ENCODE results near the gene TCF12.

Gene TCF12

DNA sequence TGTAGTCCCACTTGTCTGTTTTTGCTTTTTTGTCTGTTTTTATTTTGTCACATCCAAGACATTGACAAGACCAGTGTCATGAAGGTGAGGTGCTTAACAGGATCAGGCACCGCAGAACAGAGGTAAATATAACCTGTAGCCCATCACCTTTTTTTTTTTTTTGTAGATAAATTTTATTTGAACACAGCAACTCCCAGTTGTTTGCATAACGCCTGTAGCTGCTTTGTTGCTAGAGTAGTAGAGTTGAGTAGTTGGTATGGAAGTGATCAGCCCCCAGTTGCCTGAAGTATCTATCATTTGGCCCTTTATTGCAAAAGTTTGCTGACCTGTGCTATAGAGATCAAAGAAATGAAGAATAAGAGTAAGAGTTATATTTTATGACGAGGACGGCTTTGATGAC lies 135.0 kb downstream of the TCF12 start:
- DNase-seq (ENCODE audit: low spot score): no peak

DNA sequence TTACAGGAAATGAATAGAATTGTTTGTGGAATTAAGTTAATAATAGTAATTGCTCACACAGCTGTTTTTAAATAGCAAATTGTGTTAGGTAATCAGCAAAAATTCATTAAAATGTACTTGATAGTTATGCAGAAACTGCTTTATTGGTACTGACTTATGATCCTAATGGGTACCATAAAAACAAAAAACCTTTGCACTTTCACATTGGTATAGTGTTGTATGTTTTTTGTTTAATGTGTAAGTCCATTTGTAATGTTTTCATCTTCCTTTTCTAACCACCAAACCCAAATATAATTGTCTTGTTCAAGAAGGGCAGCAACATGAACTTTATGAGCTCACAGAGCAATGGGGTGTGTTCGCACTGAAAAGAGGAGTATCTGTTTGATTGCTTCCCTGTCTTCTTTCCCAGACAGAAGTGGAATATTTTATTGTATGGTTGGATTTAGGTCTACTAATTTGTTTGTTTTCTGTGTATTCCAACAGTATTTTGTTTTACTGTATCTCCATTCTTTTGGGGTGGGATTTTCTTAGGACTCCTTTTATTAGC lies 135.8 kb downstream of the TCF12 start:
- no peak for DNase-seq (ENCODE audit: low spot score)

DNA sequence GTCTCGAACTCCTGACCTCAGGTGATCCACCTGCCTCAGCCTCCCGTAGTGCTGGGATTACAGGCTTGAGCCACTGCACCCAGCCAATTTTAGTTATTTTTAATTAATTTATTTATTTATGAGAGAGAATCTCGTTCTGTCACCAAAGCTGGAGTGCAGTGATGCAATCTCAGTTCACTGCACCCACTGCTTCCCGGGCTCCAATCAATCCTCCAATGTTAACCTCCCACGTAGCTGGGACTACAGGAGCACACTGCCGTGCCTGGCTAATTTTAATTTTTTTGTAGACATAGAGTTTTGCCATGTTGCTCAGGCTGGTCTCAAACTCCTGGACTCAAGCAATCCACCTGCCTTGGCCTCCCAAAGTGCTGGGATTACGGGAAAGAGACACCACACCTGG lies 137.9 kb downstream of the TCF12 start:
- no peak for DNase-seq (ENCODE audit: low spot score)

DNA sequence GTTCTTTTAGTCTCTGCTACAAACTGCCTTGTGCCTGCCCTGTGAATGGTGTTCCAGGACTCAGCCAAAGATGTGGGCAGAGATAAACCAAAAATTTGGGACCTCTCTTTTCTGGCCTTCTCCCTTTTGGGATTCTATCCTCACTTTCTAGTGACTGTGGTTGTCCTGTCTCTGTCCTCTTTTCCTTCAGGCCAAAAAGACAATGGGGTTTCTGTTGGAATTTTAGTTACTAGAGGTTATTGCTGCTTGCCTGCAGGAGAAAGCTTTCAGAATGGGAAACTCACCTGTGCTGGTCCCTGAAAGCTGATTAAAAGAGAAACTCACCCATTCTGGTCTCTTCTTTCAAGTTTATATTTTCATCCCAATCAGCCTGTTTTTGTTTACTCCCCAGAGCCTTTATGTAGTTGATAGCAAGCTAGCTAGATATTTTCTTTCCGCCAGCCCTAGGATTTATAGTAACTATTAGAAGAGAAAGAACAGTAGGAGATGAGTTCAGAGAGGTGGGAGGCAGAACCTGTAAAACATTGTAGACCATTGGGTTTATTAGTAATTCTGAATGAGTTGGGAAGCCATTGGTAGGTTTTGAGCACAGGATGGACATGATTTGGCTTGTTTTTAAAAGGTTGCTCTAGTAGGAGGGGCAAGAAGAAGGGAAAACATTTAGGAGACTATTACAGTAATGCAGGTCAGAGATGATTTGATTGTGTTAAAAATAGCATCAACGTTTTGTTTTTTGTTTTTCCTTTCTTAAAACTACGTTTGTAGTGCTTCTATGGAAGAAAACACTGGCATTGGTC lies 138.9 kb downstream of the TCF12 start:
- DNase-seq (ENCODE audit: low spot score): no peak

DNA sequence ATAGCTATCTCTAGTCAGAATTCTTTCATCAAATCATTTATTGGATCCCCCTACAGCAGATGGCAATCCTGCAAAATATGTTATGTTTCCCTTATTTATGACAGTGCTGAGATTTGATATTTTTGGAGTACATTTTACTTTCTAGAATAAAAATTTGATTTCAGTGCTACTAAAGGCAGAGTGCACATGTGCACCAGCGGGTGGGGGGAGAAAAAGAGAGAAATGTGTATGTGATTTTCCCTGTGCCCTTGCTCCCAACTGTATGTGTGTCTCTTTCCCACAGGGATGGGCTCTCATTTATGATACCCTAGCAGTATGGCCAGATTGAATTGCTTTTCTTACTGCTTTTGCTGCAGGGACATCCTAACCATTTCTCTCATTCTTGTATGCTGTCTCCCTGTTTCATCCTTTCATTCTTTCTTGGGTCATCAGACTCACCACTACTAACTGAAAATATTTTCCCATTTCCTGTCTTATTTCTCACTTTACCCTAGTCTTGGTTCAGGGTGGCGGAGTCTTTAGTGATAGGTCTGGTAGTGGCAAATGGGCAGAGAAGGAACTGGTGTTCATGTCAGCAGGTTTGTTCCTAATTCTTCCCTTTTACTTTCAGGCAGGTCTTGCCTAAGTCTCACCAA lies 140.7 kb downstream of the TCF12 start:
- DNase-seq (ENCODE audit: low spot score): no peak

DNA sequence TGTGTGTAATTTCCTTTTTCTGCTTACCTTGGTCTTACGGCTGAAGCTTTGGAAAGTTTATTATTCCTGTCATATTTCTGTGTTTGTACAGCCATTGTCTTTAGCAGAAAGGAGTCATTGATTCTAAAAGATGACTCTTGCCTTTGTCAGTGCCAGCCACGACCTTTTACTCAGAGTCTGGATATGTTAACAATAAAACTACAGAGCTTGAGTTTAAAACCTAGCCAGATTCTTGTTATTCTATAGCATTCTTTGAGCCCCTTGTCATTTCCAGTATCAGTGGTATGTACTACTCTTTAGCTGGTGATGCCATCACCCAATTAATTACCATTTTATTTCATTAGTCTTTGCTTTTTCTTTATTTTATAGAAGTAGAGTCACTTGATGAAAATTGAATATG lies 142.4 kb downstream of the TCF12 start:
- DNase-seq (ENCODE audit: low spot score): no peak

DNA sequence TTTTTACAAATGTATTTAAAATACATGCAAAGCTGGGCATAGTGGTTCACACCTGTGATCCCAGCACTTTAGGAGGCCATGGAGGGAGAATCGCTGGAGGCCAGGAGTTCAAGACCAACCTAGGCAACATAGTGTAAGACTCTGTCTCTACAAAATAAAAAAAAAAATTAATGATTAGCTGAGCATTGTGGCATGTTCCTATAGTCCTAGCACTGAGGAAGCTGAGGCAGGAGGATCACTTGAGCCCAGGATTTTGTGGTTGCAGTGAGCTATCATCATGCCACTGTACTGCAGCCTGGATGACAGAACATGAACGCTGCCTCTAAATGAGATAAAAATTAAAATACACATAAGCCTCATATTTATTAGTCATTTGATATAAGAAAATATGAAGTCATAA lies 142.8 kb downstream of the TCF12 start:
- no peak for DNase-seq (ENCODE audit: low spot score)

DNA sequence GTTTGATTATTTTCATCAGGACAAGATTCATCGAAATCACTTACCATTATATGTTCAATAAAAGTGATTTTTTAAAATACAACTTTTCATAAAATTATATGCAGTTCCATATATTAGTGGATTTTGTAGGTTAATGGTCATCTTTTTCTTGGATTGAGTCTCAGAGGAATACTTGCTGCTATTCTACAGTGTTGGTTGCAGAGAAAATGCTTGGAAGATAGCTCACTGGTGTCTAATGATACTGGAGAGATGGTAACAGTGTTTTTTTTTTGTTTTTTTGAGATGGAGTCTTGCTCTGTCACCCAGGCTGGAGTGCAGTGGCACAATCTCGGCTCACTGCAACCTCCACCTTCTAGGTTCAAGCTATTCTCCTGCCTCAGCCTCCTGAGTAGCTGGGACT lies 143.3 kb downstream of the TCF12 start:
- no peak for DNase-seq (ENCODE audit: low spot score)

DNA sequence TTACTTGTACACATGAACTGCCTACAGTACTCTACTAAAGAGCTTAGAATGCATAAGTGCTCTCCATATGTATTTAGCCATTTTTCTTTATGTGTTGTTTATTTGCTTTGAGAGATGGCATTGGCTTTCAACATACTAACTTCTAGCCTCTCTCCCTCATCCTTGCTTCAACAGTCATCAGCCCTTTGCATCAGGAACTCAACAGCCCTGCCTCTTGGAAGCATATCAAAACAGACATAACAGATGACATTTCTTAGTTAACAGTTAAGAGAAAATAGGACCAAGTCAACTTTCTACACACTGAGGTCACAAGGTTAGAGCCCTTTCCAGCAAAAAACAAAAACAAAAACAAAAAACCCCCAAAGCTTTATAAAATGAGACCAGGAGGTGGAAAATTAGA lies 145.6 kb downstream of the TCF12 start:
- DNase-seq (ENCODE audit: low spot score): no peak

DNA sequence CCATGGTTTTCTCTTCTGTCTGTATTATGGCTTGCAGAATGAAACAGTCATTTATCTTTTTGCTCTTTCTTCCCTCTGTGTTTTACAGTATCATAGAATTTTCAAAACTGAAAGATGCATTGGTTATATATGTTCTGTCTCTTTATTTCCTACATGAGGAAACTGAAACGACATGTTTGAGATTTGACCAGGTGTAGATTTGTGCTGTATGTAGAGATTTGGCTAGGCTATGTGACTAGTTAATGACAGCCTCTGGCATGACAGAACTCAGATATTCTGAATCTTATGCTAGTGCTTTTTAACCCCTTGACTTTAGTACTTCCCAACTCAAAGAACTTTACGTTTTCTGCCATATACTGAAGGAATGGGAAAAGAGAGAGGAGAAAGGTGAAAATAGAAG lies 151.0 kb downstream of the TCF12 start:
- DNase-seq (ENCODE audit: low spot score): no peak

DNA sequence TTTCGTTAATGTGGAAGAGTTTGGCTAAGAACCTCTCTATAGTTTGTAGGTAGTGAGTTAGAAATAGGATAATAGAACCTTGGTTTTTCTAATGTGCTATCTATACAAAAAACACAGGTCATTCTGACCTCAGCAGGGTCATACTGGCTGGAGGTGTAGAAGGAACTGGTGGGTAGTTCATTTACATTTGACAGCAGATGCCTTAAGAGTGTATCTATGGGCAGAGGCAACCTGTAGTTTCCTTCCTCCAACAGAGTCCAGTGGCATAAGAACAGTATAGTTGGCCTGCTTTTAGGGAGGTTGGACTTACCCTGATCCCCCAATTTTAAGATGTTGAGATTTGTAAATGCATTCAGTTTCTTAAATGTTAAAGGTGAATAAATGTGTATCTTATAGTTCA lies 152.2 kb downstream of the TCF12 start:
- DNase-seq (ENCODE audit: low spot score): no peak

DNA sequence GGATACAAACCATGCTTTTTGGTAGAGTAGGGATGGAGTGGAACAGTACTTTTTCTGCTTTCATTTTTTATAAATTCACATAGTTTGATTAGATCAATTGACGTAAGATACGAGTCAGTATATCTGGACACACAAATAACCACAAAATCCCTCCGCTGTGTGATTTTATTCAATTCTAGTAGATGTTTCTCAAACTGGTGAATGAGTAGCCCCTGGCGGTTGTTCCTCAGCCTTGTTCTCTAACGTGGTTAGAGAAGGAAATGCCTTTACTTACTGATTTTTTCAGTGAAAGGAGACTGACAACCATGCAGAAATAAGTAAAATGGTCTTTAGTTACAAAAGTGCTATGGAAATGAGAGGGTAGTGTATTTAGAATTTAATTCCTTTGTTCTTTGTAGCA lies 161.0 kb downstream of the TCF12 start:
- DNase-seq (ENCODE audit: low spot score): no peak

DNA sequence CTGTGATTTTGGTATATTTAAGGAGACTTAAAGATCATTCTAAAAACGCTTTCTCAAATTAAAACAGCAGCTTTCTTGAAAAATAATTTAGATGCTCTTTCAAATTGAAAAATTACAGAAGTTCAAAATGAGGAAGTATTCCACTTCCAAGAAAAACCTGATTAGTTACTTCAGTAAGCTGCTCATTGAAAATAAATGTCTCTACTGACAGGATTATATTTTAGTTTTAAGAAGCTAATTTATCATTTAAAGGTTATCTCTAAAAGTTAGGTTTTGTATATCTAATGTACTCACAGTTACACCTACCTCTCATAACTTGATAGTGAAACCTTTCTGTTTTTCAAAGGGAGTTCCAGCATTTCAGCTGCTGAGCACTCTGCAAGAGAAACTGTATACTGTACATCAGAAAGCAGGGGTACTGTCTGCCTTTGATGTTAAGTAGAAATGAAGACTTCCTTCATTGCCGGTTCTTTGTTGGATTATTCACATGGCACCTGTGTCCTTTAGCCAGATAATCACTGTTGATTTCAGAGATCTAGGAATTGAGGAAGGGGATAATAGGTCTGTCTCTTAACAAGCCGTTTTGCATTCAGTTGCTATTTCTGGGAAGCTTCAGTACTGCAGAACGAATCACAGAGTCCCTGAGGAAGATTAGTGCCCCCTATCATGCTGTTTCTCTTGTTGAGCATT lies 161.6 kb downstream of the TCF12 start:
- no peak for DNase-seq (ENCODE audit: low spot score)

DNA sequence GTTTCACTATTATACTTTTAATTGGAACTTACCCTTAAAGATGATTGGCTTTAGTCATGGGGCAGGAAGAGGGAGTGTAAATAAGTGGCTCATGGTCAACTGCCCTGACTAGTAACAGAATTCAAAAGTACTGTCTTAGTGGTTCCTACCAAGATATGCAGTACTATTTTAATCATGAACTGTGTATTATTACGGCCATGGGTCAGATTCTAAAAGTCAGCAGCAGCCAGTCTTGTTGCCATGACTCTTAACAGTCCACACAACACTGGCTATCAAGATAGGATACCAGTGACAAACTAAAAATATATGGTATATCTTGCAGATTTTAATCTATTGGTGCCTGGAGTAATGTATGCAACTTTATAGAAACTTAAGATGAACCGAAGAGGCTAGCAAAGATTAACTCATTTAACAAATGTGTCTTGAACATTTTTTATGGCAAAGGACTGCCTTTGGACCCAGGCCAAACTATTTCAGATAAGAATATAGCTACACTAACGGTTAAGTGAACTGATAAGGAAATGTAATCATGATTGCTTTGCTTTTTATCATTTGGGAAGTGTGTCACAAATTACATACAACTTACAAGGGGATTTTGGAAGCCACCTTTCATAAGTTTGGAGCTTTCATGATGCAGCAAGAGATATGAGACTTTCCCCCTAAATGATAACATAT lies 163.7 kb downstream of the TCF12 start:
- no peak for DNase-seq (ENCODE audit: low spot score)

DNA sequence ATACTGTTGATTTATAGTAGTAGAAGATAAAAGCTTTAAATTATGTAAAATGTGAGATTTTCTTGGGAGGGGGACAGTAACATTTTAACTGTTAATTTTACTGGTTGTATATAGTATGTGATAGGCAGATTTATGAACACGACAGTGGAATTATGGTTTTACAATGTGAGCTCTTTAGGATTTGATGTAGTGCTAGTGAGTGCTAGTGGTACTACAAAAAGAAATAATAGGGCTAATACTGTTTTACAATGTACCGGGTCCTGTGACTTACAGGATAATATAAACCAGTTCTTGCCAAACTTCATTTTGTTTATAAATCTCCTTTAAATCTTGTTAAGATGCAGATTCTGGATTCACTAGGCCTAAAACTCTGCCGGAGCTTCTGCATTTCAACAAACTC lies 165.7 kb downstream of the TCF12 start:
- no peak for DNase-seq (ENCODE audit: low spot score)

DNA sequence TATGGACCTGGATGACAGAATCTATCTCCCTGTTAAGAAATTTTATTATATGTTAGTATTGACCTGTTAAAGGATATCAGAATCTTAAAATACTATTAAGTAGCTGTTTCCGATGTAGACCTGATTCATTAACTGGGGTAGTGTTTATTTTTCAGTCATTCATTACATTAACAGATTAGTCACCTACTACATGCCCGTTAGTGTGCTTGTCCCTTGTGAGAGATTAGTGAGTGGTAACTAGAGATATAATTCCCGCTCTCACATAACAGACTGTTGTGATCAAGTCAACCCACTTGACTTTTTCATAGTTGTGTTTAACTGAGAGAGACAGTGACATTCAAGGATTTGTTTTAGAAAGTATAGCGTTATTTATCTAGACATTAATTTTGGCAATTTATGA lies 166.8 kb downstream of the TCF12 start:
- no peak for DNase-seq (ENCODE audit: low spot score)

DNA sequence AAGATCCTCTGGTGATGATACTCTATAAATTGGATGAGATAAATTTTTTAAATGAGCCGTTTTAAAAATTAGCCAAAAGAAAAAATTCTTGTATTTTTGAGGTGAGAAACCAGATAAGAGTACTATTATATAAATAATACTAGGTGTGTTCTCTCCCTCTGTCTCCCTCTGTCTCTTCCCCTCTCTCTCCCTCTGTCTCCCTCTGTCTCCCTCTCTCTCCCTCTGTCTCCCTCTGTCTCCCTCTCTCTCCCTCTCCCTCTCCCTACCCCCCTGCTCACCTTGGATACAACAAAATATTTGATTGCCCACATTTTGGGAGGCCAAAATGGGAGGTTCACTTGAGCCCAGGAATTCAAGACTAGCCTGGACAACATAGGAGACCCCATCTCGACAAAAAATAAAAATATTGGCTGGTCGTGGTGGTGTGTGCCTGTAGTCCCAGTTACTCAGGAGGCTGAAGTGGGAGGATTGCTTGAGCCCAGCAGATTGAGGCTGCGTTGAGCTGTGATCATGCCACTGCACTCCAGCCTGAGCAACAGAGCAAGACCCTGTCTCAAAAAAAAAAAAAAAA lies 168.5 kb downstream of the TCF12 start:
- DNase-seq (ENCODE audit: low spot score): no peak

DNA sequence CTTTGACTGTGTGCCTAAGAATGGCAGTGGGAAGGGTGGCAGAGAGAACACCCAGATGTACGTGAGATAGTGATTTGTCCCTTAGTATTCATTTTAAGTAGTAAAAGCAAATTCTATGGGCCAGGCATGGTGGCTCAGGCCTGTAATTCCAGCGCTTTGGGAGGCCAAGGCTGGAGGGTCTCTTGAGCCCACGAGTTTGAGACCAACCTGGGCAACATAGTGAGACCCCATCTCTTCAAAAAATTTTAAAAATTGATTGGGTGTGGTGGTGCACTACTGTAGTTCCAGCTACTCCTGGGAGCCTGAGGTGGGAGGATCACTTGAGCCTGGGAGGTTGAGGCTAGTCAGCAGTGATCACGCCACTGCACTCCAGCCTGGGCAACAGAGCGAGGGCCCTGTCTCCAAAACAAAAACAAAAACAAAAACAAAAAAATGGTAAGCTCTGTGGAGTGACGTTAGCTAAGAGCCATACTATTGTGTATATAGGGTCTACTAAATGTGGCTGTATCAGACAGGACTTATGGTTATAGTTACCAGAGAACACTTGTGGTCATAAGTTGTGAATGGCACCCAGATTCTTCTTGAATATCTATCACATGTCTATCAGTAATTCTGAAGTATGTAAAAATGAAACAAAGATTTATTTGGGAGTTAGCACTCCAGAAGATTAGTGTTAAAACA lies 171.5 kb downstream of the TCF12 start:
- DNase-seq (ENCODE audit: low spot score): no peak

DNA sequence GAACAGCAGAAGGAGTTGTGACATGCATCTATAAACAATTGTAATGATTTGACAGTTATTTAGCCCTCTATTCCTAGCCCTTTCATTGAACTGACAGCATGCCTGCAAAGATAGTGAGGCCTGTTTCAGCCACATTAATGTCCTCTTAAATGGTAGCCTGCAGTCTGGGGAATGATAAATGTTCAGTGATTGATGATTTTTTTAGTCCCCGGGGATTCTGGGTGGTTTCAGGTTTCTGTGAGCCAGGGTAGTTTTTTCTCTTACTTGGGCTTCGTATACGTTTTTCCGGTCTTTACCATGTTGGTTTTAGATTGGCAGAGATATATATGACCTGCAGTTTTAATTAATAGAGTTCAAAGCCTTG lies 172.0 kb downstream of the TCF12 start:
- no peak for DNase-seq (ENCODE audit: low spot score)

DNA sequence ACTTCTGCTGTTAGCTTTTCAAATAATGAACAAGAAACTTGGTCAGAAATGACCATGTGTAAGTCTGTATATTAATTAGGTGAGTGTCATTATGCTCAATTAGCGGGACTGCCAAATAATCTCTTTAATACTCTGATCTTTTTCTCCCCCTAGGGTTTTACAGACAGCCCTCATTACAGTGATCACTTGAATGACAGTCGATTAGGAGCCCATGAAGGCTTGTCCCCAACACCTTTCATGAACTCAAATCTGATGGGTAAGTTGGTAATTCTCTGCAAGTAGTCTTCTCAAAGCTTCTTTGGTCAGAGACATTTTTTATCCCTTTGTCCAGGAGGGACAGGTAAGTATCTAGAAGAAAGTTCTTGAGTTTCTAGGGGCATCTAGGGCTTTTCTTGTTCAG lies 173.2 kb downstream of the TCF12 start:
- DNase-seq (ENCODE audit: low spot score): no peak

DNA sequence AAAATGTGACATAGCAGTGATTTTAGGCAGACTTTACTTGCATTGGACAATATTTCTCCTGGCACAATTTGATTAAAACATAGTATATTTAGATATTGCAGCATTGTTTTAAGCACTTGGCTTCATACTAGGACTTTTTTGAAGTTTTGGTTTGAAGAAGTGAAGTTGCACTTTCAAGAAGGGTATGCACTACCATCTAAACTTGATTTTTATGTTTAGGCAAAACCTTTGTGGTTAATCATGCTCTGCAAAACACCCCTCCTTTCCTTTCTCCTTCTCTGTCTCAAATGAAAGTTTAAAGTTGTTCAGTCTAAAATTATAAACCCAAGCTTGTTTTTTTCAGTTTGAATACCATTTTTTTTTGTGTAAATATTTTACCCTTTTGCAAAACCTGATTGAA lies 173.8 kb downstream of the TCF12 start:
- DNase-seq (ENCODE audit: low spot score): no peak
